GM21515 (cell line): ENCODE data around the gene HIBCH.
"Not testable (repeated sequence)": the region's sequence is repeated elsewhere in the genome, so short reads cannot be mapped to it uniquely, and the experiment has no call there.

Experiments used
- ATAC-seq: cut with Tn5 transposase; IDR thresholded peaks from one replicate; pipeline ENCODE4 v1.9.1; 2021; ENCODE audit not compliant: unreplicated experiment

The HIBCH gene

DNA sequence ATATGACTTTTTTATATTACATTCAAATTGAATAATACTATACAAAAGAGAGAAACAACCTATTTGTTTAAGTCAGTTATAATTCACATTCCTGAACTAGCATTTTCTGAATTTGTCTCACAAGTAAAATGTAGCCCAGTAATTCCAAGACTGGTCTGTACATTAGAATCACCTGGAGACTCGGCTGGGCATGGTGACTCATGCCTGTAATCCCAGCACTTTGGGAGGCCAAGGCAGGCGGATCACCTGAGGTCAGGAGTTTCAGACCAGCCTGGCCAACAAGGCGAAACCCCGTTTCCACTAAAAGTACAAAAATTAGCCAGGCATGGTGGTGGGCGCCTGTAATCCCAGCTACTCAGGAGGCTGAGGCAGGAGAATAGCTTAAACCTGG is 7.0 kb downstream of the HIBCH start:
- not testable (repeated sequence) for ATAC-seq

DNA sequence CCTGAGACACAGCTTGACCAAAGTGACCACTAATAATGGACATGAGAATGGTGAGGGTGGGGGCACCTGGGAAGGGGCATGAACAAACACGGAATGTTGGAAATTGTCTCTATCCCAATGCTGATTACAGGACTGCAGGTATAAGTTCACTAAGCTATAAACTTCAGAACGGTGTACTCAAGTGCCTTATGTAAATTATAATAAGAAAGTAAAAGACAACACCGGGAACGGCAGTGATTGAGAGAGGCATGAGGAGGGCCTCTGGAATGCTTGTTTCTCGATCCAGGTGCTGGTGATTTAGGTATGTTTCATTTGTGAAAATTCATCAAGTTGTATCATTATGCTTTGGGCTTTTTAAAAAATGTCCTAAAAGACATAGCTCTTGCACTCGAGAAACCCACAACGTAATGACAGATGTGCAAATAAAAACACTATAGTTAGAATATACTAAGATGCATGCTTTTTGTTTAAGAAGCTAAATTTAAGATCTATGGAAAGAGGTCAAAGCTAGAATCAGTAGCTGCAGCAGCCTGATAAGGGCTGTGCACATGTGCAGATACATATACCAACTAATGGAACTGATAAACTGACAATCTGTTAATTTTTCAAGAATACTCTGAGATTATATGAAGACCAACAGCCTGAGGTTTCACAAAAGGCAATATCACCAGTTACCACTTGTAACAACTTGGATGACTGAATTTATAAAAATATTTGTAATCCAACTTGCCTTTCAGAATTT is 7.6 kb downstream of the HIBCH start:
- ATAC-seq, result no peak

DNA sequence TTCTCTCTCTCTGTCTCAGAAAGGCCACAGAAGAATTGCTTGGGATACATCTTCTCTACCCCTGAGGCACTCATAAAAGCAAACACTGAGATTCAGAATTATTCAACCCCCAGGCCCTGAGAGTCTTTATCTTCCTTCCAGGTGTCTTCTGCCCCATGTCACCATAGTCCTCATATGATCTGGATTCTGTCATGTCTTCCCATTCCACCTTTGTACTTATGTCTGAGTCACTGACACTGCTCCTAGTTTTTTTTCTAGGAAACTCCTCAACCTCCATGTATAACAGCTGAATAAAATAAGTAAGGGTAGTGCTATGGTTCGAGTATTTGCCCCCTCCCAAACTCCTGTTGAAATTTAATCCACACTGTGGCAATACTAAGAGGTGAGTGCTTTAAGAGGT is 11.6 kb downstream of the HIBCH start:
- ATAC-seq, result no peak

DNA sequence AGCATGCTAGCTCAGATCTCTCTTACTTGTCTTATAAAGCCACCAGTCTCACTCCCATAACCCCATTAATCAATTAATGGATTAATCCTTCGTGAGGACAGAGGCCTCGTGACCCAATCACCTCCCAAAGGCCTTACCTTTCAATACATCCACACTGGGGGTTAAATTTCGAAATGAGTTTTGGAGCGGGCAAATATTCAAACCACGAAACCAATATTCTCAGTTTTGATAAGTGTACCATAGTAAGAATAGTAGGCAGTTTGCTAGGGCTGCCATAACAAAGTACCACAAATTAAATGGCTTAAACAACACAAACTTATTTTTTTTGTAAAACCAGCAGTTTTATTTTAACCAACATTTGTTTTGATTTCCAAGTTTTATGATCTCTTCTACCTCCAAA is 15.2 kb downstream of the HIBCH start:
- ATAC-seq, result no peak

DNA sequence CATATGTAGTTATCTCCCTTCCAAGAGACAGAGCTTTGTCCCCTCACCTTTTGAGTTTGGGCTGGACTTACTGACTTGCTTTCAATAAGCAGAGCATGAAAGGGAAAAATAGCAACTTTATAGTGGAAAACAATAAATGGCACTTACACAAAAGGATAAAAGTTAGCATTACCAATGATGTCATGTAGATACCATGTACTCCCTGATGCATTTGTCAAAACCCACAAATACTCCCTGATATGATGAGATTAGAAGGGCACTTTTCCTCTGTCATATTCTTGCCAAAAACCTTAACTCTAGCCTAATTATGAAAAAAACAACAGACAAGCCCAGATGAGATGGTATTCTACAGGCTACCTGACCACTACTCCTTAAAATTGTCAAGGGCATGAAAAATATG is 16.0 kb downstream of the HIBCH start:
- ATAC-seq, result no peak

DNA sequence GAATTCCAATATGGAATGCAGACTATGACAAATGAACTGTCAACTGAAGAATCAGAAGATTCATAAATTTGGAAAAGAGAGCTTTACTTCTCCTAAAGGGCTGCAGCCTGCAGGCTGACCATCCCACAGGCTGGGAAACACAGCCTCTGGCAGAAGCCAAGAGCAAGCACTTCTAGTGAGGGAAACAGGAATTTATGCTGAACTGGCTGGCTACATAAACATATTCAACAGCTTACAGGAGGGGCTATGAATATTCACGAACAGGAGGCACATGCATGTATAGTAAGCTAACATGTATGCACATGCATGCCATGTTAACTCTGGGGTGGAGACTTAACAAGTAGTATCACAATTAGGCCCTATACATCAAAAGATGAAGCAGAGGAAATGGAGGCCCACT is 17.6 kb downstream of the HIBCH start:
- ATAC-seq, result no peak

DNA sequence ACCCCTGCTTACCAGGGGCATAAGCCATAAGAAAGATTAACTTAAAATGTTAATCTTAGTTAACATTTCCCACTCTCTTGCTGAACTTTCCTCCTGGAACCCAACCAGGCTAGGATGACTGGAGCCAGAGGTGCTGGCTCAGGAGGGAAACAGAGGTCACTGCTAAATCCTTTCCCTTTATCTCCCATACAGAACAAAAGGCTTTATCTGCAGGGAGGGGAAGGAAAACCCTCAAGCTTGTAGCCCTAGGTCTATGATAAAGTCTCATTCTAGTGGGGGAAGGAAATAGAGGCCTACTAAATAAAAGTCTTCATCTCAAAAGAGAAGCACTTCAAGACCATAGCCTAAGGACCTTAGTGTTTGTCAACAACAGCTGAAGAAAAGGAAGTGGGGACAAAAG is 18.6 kb downstream of the HIBCH start:
- no peak for ATAC-seq

DNA sequence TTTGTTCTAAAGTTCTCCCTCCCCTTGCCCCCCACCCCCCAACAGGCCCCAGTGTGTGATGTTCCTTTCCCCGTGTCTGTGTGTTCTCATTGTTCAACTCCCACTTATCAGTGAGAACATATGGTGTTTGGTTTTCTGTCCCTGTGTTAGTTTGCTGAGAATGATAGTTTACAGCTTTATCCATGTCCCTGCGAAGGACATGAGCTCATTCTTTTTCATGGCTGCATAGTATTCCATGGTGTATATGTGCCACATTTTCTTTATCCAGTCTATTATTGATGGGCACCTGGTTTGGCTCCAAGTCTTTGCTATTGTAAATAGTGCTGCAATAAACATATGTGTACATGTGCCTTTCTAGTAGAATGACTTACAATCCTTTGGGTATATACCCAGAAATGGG is 21.7 kb downstream of the HIBCH start:
- ATAC-seq, result not testable (repeated sequence)

DNA sequence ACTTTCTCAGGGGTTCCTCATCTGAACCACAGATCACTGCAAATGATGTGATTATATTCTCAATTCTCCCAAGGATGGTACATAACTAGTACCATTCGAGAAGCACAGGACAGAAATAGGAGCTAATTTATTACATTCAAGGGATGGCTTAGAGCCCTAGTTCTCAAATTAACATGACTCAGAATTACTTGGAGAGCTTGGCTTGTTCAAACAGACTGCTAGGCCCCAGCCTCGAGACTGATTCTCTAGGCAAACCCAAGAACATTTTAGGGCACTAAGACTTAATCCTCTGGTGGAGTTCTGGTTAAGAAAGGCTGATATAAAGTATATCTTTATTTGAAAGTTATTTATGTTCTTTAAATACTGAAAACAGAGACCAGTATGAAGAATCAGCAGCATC is 35.8 kb downstream of the HIBCH start:
- ATAC-seq, result no peak

DNA sequence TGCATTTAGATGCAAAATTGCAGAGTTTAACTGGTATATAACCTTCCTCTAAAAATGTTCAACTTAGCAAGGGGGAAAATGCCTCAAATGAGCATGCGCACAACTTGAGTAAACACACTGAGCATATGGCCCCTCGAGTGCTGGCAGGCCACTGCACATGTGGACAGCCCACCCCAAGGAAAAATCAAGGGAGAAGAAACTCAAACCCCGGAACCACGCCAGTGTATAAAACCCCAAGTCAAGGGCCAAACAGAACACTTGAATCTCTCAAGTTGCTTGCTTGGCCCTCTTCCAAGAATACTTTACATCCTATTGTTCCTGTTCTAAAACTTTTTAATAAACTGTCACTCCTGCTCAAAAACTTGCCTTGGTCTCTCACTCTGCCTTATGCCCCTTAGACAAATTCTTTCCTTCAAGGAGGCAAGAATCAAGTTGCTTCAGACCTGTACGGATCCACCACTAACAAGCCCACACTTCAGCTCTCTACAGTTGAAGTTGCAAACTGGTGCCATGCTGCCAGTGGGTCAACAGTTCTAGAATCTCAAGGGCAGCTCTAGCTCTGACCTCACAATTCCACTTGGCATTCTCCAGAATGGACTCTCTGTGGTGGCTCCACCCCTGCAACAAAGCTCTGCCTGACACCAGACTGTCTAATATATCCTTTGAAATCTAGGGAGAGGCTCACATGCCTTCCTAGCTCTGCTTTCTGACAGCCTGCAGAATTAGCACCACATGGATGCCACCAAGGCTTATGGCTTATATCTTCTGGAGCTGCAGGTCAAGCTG is 38.9 kb downstream of the HIBCH start:
- ATAC-seq, result no peak

DNA sequence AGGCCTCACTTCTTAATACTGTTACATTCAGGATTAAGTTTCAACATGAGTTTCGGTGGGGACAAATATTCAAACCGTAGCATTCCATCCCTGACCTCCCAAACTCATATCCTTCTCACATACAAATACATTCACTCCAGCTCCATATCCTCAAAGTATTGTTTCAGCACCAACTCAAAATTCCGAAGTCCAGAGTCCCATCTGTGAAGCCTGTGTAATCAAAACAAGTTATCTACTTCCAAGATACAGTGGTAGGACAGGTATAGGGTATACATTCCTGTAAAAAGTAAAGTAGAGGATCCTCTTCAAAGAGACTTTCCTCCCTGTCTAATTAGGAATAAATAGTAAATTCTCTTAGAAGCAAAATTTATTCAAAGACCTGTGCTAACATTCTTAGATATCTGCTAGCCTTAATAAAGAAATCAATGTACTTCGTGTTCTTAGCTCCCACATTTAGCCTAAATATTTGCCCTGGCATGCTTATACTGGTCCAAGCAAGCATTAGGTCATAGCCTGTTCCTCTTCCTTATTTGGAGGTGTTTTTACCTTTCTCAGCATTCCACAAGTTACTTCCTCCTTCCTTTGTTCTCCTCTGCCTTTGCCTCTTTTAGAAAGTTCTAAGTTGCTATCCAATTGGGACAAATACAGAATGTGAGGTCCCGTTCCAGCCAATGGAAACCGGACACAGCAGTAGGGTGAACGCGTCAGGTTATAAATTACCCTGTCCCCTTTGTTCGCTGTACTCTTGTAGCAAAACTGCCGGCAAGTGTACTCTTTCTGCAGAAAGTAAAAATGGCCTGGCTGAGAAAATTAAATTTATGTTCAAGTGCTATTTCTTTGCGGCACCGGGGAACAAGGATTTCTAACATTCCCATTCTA is 40.1 kb downstream of the HIBCH start:
- ATAC-seq, result not testable (repeated sequence)

DNA sequence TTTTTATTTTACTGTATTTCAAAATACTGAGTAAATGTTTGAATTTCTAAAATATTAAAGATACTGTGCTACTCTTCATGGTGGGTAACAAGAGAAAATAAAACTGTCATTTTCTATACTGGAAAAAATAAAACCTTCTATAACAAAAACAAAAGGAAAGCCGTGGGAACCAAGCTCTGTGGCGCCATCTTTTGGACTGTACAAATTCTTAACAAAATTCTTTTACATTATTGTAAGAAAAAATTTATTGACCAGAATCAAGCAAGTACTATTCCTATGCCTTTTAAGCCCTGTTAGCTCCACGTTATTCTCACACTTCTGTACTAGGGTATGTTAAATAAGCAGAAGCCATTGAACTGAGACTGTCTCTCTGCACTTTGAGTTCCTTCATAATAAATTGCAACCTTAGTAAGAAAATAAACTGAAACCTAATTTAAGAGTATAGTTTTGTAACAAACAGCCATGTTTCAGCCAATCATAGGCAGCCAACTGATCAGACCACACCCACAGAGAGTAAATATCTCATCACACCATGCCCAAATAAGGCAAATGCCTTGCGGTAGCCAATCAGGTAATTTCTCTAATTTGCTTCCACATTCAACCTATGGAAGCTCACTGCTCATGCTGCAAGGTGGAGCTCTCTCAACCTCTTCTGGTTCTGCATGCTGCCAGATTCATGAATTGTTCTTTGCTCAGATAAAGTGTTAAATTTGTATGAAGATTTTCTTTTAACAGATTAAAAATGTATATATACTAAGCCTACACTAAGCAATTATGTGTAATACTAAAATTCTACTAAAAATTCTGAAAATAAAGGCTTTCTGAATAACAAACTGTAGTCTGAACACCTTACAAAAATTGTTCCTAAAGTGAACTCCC is 42.2 kb downstream of the HIBCH start:
- no peak for ATAC-seq

DNA sequence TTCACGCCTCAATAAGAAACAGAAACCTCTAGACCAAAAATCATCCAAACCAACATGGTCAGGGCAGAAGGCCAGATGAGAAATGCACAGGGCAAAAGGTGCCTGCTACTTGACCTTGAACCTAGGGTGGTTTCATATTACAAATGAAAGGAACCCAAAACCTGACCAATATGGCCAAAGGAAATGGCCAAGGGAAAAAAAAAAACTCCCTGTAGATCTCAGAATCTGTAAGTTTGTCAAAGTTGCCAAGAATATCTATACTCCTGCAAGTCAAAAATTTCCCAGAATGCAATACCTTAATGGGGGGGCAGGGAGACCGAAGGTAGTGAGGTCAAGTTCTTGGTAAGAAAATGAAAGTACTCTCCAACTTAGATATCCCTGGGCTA is 47.2 kb downstream of the HIBCH start:
- no peak for ATAC-seq

DNA sequence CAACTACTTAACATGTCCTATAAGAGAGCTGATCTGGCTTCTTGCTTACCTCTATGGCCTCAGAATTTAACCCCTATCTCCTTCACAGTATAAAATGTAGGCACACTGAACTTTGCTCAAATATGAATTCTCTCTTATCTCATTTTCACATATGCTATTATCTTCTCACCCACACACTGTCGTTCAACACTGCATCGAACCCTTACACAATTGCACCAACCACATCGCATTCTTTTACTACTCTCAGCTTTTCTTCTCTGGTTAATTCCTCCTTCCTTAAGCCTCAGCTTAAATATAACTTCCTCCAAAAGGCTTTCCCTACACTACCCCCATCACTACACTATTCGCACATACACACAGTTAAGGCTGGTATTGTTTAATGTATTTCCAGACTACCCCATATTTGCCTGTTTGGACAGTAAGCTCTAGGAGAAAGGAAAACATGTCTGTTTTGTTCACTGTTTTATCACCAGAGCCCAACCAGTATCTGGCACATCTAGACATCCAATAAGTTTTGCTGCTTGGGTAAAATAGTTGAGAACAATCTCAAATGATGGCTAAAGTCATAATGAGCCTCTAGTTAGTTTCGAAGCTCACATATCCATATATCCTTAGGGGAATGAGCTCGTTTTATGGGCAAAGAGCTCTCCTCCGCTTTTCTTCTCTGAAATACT is 47.7 kb downstream of the HIBCH start:
- ATAC-seq, result no peak

DNA sequence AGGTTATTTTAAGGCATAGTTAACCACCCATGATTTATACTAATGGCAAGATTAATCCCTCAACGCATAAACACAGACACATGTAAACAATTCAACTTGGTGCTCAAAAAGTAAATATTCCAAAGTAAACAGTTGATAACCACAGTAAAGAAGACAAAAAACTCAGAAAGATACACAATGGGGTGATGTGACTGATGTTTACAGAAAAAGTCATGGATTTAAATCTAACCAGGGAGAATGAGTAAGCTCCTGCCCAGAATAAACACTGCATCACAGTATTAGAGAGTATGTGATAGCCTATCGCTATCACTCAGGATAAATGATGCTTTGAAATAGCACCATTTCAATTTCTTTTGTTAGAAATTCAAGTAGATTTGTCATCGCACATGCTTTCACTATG is 49.3 kb downstream of the HIBCH start:
- no peak for ATAC-seq

DNA sequence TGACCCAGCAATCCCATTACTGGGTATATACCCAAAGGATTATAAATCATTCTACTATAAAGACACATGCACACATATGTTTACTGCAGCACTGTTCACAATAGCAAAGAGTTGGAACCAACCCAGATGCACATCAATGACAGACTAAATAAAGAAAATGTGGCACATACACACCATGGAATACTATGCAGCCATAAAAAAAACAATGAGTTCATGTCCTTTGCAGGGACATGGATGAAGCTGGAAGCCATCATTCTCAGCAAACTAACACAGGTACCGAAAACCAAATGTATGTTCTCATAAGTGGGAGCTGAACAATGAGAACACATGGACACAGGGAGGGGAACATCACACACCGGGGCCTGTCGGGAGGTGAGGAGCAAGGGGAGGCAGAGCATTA is 49.9 kb downstream of the HIBCH start:
- ATAC-seq, result not testable (repeated sequence)

DNA sequence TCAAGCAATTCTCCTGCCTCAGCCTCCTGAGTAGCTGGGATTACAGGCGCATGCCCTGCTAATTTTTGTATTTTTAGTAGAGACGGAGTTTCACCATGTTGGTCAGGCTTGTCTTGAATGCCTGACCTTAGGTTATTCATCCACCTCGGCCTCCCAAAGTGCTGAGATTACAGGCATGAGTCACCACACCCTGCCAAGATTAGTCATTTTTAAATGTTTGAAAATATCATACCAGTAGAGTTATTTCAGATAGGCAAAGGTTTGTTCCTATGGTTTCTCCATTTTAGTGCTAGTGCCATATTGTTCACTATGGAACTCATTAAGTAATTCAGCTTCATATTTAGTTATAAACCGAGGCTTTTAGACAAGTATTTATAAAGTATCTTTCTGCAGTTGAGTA is 52.3 kb downstream of the HIBCH start:
- no peak for ATAC-seq

DNA sequence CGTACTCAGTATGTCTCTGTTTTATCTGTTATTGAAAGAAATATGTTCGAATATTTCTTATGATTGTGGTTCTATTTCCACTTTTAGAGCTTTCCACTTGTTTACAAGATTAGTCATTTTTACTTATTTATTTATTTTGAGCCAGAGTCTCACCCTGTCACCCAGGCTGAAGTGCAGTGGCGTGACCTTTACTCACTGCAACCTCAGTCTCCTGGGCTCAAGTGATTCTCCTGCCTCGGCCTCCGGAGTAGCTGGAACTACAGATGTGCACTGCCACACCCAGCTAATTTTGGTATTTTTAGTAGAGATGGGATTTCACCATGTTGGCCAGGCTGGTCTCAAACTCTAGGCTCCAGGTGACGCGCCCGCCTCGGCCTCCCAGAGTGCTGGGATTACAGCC is 53.3 kb downstream of the HIBCH start:
- no peak for ATAC-seq

DNA sequence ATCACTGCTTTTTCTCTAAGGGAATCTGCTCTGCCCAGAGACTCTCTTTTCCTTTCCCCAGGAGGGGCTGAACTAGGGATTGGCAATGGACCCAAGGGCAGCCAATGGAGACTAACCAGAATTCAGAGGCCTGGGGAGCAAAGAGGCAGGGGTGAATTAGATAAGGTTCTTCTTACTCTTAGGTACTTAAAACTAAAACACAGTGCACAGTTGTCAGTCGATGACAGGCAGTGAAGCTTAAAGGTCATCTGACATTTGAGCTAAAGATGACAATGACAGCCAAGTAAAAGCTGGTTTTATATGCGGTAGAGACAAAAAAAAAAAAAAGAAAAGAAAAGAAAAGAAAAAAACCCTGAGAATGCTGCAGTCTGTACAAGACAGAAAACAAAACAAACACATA is 57.8 kb downstream of the HIBCH start:
- ATAC-seq, result no peak

DNA sequence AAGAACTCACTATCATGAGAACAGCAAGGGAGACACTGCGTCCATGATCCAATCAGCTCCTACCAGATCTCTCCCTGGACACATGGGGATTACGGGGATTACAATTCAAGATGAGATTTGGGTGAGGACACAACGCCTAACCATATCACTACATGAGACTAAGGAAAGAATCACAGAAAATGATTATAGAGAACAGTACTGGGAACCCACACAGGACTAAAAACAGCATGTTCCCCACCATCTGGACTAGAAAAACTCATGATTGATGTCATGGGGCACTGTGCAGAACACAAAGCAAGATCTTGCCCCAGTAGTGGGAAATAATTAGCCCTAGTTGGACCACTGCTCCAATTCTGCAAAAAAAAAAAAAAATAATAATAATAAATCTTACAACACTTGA is 63.5 kb downstream of the HIBCH start:
- no peak for ATAC-seq
